NCI-H748 (cell line): ENCODE measurements around the gene WNT3.
"Not testable (repeated sequence)": the region's sequence is repeated elsewhere in the genome, so short reads cannot be mapped to it uniquely, and the experiment has no call there.

Experiments
- DNase-seq: peaks from one replicate; lab custom pipeline; 2025; ENCODE audit not compliant: unreplicated experiment; lab: John Stamatoyannopoulos, UW

Gene WNT3

DNA sequence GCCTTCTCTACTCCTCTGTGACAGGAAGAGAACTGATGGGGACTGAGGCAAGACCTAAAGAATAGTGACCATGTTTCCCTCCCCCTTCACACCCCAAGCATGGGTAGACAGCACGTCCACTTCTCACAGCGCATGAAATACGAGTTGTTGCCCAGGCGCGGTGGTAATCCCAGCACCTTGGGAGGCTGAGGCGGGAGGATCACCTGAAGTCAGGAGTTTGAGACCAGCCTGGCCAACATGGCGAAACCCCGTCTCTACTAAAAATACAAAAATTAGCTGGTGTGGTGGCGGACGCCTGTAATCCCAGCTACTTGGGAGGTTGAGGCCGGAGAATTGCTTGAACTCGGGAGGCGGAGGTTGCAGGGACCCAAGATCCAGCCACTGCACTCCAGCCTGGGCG is 49.6 kb downstream of the WNT3 start:
- not testable (repeated sequence) for DNase-seq

DNA sequence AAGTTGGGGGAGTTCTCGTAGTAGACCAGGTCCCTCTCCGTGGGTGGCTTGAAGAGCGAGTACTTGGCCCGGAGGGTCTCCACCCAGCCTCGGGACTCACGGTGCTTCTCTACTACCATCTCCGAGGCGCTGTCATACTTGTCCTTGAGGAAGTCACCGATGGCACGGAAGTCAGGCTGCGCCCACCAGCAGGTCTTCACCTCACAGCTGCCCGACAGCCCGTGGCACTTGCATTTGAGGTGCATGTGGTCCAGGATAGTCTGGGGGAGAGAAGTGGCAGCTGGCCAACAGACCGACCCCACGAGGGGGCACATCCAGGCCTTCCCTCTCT is 50.0 kb downstream of the WNT3 start:
- DNase-seq: no peak

DNA sequence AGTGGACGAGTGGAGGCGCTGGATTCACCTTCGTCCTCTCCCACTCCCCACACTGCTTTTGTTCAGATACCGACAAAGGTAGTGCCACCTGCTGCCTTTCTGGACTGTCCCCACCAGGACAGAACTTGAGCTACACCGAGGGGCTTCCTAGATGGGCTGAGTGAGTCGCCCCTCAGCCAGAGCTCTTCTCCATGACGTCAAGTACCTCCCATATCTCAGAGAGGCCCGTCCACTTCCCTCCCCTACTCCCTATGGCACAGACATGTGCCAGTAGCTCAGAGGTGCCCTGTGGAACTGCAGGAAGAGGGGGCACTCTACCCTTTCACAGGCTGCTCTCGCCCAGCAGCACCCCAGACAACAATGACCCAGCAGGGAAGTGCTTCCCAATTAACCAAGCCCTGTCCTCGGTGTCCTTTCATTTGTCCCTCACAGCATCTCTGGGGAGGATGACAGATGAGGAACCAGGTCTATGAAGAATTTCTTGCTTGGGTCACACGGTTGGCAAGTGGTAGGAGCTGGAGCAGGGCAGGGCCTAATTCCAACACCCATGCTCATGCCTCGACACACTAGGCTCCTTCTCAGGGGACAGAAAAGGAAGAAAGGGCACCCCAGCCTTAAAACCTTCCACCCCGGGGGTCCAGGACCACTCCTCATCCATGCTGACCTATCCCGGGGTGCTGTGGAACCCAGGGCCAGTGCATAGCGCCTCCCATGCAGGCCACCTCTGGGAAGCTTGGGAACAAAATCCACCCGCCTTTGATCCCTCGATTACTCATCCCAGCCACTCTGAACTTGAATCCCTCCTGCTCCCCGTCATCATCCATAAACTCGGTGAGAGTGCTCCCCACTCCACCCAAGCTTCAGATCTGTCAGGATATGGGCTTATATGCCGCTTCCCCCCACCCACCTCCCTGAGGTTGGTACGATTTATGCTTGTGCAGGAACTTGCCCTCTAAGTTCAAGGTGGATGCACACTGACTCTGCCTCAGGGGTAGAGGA is 51.7 kb downstream of the WNT3 start:
- no peak for DNase-seq

DNA sequence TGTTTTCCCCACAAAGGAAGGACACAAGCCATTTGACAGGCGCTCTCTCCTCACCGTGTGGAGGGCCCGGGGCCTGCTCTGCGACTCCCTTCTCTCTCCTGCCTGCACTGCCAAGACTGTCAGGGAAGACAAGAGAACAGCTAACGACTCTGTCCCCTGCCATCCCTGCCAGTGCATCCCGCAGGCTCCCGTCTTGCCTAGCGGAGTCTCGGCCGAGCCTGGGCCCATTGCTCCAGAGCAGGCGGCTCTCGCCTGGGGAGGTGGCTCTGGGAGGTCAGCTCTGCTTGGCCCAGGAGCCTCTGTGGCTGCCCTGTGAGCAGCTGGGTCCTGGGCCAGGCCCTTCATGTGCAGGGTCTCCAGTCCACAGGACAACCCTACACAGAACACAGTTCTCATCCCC is 53.0 kb downstream of the WNT3 start:
- no peak for DNase-seq

DNA sequence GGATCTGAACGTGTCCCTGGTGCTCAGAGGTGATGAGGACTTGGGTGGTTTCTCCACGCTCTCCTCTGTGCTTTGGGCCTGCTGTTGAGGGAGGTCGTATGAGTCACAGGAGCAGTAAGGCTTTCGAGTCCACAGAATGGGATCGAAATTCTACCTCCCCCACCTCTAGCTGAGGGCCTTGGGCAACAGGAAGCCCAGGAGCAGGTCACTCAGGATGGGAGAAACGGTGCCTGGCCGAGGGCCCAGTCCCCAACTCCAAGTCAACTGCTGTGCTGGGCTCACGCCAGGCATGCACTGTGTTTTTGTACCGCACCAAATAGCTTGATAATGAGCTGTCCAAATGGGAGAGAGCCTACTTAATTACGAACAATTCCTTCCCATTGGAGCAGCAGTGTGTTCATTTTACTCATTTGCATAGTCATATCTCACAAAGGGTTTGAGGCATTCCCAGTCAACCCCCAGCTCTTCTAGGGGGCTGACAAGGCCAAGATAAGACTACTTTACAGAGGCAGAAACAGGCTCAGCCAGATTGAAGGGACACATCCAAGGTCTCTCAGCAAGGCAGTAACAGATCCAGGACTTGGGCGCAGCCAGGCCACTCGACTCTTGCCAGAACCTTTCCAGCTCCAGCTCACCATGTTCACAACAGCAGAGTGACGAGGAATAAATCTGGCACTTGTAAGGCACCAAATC is 53.6 kb downstream of the WNT3 start:
- DNase-seq: no peak

DNA sequence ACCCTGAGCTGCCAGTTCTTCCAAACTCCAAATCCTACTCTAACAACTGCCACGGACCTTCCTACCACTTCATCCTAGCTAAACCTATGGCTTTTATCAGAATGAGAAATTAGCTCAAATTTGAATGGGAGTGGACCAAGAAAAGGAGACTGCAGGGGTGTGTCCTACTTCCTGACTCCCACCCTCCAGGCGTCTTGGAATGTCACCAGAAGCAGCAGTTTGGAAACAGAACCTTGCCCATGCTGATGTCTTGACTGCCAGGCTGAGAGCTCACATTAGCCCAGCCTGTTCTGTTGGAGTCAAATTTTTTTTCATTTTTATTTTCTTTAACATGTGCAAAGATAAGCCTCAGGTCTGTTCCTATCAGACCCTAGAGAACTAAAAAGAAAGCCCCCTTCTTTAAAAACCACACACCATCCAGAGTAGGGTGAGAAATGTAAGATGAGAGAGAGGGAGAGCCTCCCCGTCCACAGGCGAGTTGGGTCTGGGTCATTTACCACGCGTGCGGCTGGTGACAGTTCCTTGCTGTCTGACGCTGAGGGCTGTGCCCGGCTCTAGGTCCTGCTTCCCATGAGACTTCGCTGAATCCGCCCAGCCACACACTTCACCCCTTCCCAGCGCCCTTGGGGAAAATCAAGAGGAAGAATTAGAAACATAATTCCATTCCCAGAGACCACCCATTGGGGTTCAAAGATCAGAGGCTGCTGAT is 54.3 kb downstream of the WNT3 start:
- DNase-seq: no peak

DNA sequence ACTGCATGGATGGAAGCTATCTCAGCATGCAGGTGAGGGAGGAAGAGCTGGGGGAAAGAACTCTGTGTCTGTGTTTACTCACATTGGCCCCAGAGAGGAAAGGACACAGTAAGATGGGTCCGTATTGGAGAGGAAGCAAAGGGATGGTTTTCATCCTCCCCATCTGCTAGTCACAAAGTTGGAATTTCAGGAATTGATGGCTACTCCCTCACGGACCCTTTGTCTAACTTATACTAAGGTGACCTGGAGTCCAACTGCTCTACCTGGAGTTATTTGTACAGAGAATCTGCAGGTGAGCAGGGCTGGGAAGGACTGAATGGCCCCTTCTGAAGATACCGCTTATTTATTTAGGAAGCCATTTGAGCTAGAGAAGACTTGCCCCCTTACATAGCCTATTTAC is 55.1 kb downstream of the WNT3 start:
- no peak for DNase-seq

DNA sequence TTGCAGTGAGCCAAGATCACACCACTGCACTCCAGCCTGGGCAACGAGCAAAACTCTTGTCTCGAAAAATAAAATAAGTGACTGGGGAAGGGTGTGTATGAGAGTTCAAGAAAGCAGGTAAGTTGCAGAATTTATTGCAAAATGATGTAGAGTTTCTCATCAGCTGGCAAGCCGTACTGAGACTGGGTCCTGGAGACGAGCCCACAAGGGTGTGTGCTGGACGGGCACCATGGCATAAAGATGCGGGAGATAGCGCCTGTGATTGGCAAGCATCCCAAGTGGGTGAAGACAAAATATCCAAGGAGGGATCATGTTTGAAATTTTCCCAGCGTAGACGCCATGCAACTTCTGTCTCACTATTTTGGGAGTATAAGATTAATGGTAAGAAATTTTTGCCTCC is 59.4 kb downstream of the WNT3 start:
- no peak for DNase-seq

DNA sequence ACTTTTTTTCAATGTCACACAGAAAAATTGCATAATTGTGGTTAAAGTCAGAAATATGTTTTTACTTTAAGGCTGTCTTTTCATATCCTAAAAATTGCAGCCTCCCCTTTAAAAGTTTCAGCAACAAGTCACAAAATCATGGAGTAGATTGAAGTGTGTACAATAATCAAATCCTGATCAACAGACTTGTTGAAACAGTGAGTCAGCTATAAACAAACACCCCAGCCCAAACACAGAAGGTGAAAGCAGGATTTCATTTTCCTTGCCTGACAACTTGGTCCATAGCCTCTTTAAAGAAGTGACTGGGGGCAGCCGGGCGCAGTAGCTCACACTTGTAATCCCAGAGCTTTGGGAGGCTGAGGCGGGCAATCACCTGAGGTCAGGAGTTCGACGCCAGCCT is 59.9 kb downstream of the WNT3 start:
- no peak for DNase-seq

DNA sequence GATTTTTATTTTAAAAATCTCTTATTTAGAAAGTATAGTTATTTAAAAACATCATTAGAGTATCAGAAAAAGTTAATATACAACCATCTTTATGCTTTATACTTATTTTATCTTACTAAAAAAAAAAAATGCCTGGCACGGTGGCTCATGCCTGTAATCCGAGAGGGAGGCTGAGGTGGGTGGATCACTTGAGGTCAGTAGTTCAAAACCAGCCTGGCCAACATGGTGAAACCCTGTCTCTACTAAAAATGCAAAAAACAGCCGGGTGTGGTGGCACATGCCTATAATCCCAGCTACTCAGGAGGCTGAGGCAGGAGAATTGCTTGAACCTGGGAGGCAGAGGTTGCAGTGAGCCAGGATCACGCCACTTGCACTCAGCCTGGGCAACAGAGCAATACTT is 60.9 kb downstream of the WNT3 start:
- DNase-seq: not testable (repeated sequence)

DNA sequence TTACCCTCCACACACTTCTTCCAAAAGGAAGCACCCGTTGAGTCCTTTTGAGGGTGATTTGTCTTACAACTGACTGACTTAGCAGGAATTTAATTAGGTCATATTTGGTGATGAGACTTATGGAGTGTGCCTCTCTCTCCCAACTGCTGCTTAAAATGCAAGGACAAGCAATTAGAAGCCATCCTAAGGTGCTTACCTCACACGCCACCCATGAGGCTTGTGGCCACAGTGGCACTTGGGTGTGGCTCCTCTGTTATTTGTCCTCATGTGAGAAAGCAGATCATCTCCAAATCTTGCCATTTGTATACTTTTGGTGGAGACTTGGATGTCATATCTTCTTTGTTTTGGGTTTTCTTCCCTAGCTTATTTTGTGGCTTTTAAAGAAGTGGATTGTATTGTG is 61.6 kb downstream of the WNT3 start:
- no peak for DNase-seq

DNA sequence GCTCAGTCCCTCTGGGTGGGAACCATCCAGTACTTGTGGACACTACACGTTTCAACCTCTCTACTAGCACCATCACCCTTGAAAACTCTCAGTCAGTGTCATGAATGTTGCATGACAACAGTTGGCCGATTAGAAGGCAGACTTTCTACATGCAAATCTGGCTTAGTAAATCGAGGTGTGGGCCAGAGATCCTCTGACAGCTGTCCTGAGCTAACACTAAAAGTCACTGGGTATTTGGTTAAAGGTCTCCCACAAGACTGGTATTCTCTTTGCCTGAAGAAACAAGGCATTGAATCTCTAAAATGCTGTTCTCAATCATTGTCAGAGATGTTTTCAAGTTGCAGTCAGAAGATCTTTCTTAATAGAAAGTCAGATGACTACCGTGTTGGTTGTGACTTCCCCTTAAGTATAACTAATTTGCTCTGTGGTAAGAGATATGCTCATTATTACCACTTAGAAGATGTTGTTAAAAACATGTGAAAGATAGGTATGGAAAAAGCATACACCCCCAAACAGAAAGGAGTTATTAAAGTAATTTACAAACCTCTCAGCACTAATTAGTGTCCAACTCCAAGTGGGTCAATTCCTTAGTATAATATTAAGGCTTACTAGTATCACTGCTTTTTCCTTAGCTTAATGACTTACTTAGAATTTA is 62.3 kb downstream of the WNT3 start:
- no peak for DNase-seq

DNA sequence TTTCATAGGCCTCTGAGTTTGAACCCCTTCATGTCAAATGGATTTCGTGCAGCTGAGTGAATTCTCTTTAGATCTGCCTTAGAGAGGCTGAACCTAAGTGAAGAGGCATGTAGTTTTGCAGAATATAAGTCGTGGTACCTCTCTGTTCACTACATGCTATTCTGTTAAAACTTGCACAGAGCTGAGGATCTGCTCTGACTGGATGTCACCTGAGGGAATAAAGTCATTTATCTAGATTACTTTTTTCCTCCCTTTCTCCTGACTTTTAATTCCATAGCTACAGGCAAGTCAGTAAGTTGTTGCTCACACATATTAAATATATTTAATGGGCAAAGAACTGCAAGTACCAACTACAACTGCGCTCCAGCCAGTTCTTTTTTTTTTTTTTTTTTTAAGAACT is 64.7 kb downstream of the WNT3 start:
- no peak for DNase-seq

DNA sequence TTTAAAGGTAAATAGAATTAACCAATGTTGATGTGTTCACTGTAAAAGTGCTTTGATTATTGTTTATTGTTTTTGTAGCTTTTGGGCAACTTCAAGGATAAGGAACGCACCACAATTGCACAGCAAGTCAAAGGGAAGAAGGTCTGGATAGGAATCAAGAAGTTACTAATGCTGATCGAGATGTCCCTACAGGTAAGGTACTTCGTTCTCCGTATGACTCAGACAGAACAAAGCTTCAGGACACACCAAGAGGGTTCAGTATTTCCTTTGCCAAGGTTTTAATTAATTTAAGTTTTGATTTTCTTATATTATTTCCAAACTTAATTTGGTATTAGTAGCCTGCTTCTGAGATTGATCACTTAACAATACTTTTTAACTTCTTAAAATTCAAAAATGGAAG is 67.1 kb downstream of the WNT3 start:
- no peak for DNase-seq

DNA sequence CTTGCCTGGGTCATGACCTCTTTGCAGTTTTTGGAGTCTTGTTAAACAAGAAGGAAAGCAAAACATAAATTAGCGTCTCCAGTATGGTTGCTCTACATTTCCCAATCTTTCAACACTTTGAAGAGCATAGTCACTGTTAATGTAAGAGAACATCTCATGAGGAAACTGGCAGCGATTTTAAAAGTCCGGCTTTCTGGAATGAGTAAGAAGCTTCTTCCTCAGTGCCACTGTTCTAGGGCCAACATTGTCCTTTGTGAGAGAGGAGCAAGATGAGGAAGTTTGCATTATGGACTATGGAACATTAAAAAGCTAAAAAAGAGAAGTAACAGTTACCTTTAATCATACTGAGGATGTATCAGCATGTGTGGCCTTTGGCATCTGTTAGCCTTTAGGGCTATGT is 73.1 kb downstream of the WNT3 start:
- DNase-seq: no peak

DNA sequence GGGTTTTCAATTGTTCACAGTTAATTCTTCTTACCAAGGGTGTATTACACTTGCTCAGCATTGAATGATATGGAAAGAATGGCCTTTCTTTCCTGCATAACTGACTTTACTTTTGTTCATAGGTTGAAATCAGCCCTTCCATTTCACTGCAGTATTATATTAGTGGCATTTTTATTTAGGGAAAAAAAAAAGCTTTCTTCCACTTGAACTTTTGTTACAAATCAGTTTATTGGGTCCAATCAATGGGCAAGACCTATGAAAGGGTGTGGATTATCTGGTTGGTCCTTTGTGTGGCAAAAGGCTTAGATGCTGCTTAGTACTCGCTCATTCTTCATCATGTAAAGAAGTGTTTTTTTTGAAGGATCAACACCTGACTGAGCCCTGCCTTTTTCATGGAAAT is 74.1 kb downstream of the WNT3 start:
- no peak for DNase-seq

DNA sequence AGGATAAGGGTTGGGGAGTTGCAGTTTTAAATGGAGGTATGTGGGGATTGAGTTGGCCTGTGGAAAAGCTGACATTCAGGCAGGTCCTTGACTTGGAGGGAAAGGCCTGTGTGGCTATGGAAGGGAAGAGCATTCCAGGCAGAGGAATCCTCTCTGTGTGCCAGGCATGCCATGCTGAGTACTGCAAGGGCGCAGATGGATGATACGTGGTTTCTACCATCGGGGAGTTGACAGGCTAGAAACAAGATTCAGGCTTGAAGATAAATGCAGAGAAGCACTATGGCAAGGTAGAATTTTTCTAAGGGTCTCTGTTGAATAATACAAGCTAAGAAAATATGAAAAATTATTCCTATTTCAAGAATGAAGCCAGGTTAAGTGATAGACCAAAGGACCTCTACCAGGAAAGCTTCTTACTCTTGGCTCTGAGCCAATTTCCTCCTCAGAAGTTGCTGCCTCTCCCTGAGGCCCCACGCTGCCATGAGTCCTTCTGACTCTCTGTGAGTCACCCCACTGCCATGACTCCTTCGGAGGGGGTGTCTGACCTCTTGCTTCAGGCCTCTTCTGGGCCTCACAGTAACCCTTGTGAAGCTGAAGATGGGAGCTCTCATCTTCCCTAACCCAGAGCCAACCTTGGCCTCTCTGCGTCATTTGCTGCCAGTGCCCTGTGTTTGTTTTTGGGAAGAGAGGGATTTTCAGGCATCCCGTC is 75.8 kb downstream of the WNT3 start:
- DNase-seq: no peak

DNA sequence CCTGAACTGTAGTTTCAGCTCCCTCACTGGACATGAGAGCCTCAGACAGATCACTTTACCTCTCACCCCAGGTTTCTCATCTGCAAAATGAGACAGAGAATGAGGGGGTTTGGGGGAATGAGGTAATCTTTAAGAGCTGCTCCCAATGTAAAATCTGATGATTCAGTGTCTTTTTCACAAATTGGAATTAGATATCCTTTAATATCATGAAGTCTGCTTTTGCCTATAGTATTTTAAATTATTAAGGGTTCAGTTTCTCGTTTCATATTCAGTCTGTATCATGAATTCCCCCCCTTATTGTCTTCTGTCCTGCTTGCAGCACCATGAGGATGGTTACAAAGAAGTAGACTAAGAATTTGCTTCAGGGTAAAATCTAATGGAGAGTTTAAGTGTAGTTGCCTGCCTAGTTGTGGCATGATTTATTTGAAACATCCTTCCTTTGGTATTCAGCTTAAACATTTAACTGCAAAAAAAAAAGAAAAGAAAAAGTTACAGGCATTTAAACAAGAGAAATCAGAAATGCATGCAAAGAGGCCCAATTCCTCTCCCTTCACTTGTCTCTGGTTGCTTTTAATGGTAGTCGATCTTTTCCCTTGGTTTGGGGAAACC is 77.3 kb downstream of the WNT3 start:
- DNase-seq: no peak

DNA sequence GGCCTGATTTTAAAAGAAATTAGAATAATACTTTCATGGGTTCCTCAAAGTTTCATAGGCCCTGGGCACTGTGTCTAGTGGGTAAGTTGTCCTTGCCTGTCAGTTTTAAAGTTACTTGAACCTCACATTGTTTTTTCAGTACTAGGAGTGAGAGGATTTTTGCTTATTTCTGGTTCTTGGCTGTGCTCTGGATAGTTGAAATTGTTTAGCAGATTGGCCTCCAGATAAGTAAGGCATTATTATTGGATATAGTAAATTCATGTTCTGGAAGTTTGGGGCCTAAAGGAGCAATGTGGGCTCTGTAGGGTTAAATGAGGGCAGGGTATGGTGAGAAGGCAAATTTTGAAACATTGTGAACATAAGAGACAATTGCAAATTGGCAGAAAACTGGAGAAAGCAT is 78.5 kb downstream of the WNT3 start:
- DNase-seq: no peak

DNA sequence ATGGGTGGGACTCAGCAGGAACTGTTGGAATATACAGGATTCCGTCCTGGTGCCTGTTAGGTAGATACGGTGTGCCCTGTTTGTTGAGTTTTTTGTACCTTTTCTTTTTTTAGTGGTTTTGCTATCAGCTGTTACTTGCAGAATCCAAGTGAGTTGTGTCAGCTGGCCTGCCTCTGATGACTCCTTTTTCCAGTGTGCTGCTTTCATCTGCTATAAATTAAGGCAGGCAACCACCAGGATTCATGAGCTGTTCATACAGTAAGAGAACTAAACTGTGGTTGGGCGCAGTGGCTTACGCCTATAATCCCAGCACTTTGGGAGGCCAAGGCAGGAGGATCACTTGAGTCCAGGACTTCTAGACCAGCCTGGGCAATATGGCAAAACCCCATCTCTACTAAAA is 79.9 kb downstream of the WNT3 start:
- no peak for DNase-seq
